H1 (cell line): ENCODE measurements around the gene DMC1. TPM values are rescaled to one million over a fixed set of nuclear protein-coding genes. Genes with fewer than 3 reads are reported as not detected.

ENCODE experiments used
- EP300 ChIP-seq, 2 experiments: IDR thresholded peaks; 1 replicate in 1 of 2; 2 replicates in 1 of 2; pipeline ENCODE4 v1.6.1; 2011 to 2012; ENCODE audit warnings: low read depth in 2 of 2, low read length in 2 of 2, mild to moderate bottlenecking in 2 of 2, borderline replicate concordance in 1 of 2, inconsistent platforms in 1 of 2, moderate library complexity in 1 of 2
- SUZ12 ChIP-seq: fragments of 200-600 bp; sonication (generic); IDR thresholded peaks from 2 replicates; pipeline ENCODE4 v1.6.1; 2012; ENCODE audit warnings: mild to moderate bottlenecking, inconsistent platforms, low read length, moderate library complexity, mixed read lengths
- polyA plus RNA-seq, 7 experiments: library from polyadenylated mRNA; depleted of rRNA in 3 of 7; stranded (reverse) in 5 of 7; unstranded in 2 of 7; fragments of >200 nt in 5 of 7; fragments of 200-250 nt in 2 of 7; gene quantifications; 1 replicate in 5 of 7; 2 replicates in 1 of 7; 4 replicates in 1 of 7; pipeline versions ENCODE4 v1.2.1 to v1.2.3, GENCODE V29; 2011 to 2013; ENCODE audit warnings: missing spikeins in 2 of 7, mixed read lengths in 2 of 7
- total RNA-seq: library from RNA; stranded (reverse); fragmentation: NEBNext Ultra II Directional; extraction: Animal tissue kit (Norgen Biotek cat#: 25700); gene quantifications from 2 replicates; pipeline ENCODE4 v1.2.1, GENCODE V29; 2021
- TF ChIP-seq, protein P1 (sequence below): IDR thresholded peaks from 2 replicates; pipeline ENCODE4 v1.6.1; 2012; ENCODE audit warnings: low read length, inconsistent platforms

DMC1 gene
- total and polyA plus RNA-seq, 2 of the 8 experiments (the other 6 are each of a cell fraction or from before 2014, with no cell fraction given) = 3.8 to 7.2 TPM

DNA sequence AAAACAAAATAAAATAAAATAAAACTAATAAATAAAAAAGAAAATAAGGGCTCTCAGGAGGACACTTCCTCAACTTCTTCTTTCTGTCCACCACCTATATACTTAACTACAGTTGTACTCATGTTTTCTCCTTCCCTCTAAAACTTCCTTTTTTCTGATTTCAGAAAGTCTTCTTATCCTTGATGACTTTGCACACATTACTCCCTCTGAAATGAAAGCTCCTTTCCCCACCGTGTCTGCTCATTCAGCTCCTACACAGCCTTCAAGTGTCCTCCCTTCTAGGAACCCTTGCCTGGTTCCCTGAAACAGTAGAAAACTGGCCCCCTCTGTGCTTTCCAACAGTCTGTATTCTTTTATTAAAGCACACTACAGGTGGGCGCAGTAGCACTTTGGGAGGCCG is 45.6 kb downstream of the DMC1 start (continued):
- TF ChIP-seq, protein P1, sequence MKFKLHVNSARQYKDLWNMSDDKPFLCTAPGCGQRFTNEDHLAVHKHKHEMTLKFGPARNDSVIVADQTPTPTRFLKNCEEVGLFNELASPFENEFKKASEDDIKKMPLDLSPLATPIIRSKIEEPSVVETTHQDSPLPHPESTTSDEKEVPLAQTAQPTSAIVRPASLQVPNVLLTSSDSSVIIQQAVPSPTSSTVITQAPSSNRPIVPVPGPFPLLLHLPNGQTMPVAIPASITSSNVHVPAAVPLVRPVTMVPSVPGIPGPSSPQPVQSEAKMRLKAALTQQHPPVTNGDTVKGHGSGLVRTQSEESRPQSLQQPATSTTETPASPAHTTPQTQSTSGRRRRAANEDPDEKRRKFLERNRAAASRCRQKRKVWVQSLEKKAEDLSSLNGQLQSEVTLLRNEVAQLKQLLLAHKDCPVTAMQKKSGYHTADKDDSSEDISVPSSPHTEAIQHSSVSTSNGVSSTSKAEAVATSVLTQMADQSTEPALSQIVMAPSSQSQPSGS = no peak
- TF ChIP-seq EP300 (IDR thresholded peaks at IDR 0.05; ENCODE audit: borderline replicate concordance in 1 of 2, low read depth in 2 of 2, low read length in 2 of 2) (no peak), SUZ12 (no peak)
